Activated CD8-positive, alpha-beta T cell treated with anti-CD3 and anti-CD28 coated beads, Interleukin-2, amount 10 ng/mL, durations not matched to agents 7 days and 5 days (primary cell): ENCODE measurements around the gene MT3. TPM values are rescaled to one million over a fixed set of nuclear protein-coding genes. Genes with fewer than 3 reads are reported as not detected.
A peak's percentile ranks its signal among the peaks of the same experiment; 100 is the strongest.

ENCODE experiments used
- ATAC-seq: fragments of 150-1000 bp; cut with Tn5 transposase; one replicate; pipeline ENCODE4 v1.10.0; 2021; ENCODE audit warnings: moderate library complexity
- CTCF ChIA-PET: fragments of 350-600 bp; sonication (Branson Sonifier 250); formaldehyde crosslinking; loops from one replicate; lab custom pipeline; 2021; ENCODE audit warnings: antibody characterized with exemption; lab: Charles Lee
- POLR2A ChIA-PET: fragments of 350-600 bp; sonication (Branson Sonifier 250); formaldehyde crosslinking; loops from one replicate; lab custom pipeline; 2021; ENCODE audit warnings: antibody characterized with exemption; lab: Charles Lee
- DNase-seq: peaks from one replicate; pipeline ENCODE4 v3.0.0-alpha.2; 2020
- H3K27ac Mint-ChIP-seq: one replicate; pipeline ENCODE4 v1.8.0; 2021; ENCODE audit warnings: mild to moderate bottlenecking, mixed read lengths
- H3K27me3 Mint-ChIP-seq: one replicate; pipeline ENCODE4 v1.8.0; 2021; ENCODE audit warnings: low read depth, mixed read lengths
- H3K36me3 Mint-ChIP-seq: one replicate; pipeline ENCODE4 v1.8.0; 2021; ENCODE audit warnings: low read depth, mixed read lengths
- H3K4me1 Mint-ChIP-seq: one replicate; pipeline ENCODE4 v1.8.0; 2021; ENCODE audit warnings: low read depth, mixed read lengths
- H3K4me3 Mint-ChIP-seq: one replicate; pipeline ENCODE4 v1.8.0; 2021; ENCODE audit warnings: mild to moderate bottlenecking, mixed read lengths
- H3K9me3 Mint-ChIP-seq: one replicate; pipeline ENCODE4 v1.8.0; 2022; ENCODE audit warnings: mixed read lengths; ENCODE audit not compliant: insufficient read depth
- total RNA-seq, 2 experiments: library from RNA; stranded (reverse); gene quantifications; one replicate each; pipeline ENCODE4 v1.2.3, GENCODE V29; 2021

MT3 gene
- 1 to 10 TPM; 6.2 to 7.5 TPM for total RNA-seq

DNA sequence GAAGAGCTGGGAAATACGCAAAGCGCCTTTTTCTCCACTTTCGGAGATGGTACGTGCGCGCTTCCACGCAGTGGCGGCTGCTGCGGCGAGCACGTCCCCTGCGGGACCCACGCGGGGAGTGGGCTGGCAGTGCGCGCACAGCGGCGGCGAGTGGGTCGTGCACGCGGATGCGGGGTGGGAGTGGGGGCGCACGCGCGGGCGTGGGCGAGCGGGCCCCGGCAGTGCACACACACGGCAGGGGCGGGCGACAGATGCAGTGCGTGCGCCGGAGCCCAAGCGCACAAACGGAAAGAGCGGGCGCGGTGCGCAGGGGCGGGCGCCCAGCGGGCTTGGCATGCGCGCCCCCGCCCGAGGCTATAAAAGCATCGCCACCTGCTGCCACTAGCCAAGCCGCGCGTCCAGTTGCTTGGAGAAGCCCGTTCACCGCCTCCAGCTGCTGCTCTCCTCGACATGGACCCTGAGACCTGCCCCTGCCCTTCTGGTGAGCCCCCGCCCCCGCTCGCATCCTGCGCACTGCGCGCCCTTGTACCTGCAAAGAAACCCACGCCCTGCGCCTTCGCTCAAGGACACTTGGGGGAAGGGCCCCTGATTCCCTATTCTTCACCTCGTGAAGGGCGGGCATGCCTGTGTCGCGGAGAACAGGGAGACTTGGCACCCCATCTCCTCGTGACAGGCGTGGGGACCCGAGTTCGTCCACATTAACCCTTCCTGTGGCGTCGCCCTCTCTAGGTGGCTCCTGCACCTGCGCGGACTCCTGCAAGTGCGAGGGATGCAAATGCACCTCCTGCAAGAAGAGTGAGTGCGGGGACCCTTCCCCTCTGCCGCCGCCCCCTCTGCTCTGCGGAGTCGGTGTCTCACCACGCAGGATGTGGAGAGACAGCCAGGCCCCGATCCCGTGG lies at the start of gene MT3:
MT3 (plus strand) TSS at position 388 of the 899 bp plus-strand sequence; CDS start at position 451, 63 bp downstream.
- peaks cover 4% of the 10 kb centered on the region for H3K9me3 Mint-ChIP-seq
- peak; percentile 85 for ATAC-seq
- peaks cover 19% of the 10 kb centered on the region for H3K4me1 Mint-ChIP-seq
- ChIA-PET POLR2A (no interaction called here), CTCF (interaction anchor here (4.2 kb wide), 1 partner anchor 13 kb away, joined by 23 read pairs; no protein-coding TSS in a partner anchor)
- peak within 1 kb of the TSS; percentile 21 for H3K27ac Mint-ChIP-seq
- no peaks in the 10 kb centered on the region for H3K36me3 Mint-ChIP-seq
- peaks cover 48% of the 10 kb centered on the region for H3K27me3 Mint-ChIP-seq
- H3K4me3 Mint-ChIP-seq, result peak within 1 kb of the TSS; percentile 79
- peak; percentile 39 for DNase-seq

DNA sequence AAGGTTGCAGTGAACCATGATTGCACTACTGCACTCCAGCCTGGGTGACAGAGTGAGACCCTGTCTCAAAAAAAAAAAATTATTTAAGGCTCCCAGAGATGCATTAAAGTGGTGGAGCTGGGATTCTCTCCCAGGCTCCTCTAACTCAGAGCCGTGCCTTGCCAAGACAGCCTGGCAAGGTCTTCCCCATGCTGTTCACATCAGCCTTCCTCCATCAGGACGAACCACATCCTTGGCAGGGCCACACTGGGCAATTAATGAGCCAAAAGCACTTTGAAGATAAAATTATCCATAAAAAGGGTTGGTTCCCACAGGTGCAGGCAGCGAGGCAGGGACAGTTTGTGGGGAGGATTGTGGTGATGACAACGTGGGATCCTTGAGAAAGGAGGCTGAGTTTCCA lies 49.7 kb upstream of the MT3 start:
- no peaks in the 10 kb centered on the region for H3K9me3 Mint-ChIP-seq
- no peaks in the 10 kb centered on the region for H3K36me3 Mint-ChIP-seq
- H3K27me3 Mint-ChIP-seq, result peaks cover 23% of the 10 kb centered on the region
- ChIA-PET POLR2A (interaction anchor here (1.0 kb wide), 1 partner anchor 37 kb away, joined by 3 read pairs; no protein-coding TSS in a partner anchor), CTCF (no interaction called here)
- ATAC-seq (no peak), DNase-seq (no peak)
- H3K4me3 Mint-ChIP-seq, result no peak overlapping the region
- no peaks in the 10 kb centered on the region for H3K4me1 Mint-ChIP-seq
- no peak overlapping the region for H3K27ac Mint-ChIP-seq

DNA sequence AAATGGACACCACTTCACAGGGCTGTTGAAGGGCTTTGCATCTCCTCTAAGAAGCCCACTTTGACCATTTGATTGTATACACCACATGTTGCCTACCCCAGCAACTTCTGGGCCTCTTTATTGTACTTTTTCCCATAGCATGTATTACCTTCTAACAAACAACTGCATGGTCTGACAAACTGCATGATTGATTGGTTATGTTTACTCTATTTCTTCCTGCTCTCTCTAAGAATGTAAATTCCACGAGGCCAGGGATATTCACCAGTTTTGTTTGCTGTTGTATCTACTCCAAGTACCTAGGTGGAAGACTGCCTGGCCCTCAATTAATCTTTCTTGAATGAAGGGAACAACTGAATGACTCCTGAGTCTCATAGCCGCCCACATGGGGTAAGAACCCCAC lies 47.3 kb upstream of the MT3 start:
- DNase-seq, result no peak
- ATAC-seq, result no peak
- H3K36me3 Mint-ChIP-seq, result no peaks in the 10 kb centered on the region
- H3K27ac Mint-ChIP-seq, result no peak overlapping the region
- H3K27me3 Mint-ChIP-seq, result peaks cover 11% of the 10 kb centered on the region
- H3K4me1 Mint-ChIP-seq, result no peaks in the 10 kb centered on the region
- H3K9me3 Mint-ChIP-seq, result no peaks in the 10 kb centered on the region
- CTCF ChIA-PET, result no interaction called here
- POLR2A ChIA-PET, result no interaction called here
- no peak overlapping the region for H3K4me3 Mint-ChIP-seq

GRCh38 chr16:56547120-56547948 lies 42.0 kb upstream of the MT3 start:
- Mint-ChIP-seq H3K27ac (peak overlapping the region; percentile 37), H3K27me3 (peaks cover 6% of the 10 kb centered on the region), H3K9me3 (no peaks in the 10 kb centered on the region), H3K36me3 (no peaks in the 10 kb centered on the region), H3K4me1 (peaks cover 13% of the 10 kb centered on the region), H3K4me3 (no peak overlapping the region)
- ATAC-seq, result no peak
- POLR2A ChIA-PET, result interaction anchor here (1.6 kb wide), 1 partner anchor 385 kb away, joined by 3 read pairs; no protein-coding TSS in a partner anchor
- CTCF ChIA-PET, result interaction anchor here (0.7 to 2.5 kb wide), 4 partner anchors 13 to 96 kb away, joined by 3 to 10 read pairs (median 6); no protein-coding TSS in a partner anchor
- no peak for DNase-seq

- Mint-ChIP-seq H3K4me3 (no peak overlapping the region), H3K36me3 (no peaks in the 10 kb centered on the region), H3K27ac (no peak overlapping the region), H3K4me1 (peaks cover 13% of the 10 kb centered on the region), H3K27me3 (peaks cover 6% of the 10 kb centered on the region), H3K9me3 (no peaks in the 10 kb centered on the region)
- ChIA-PET CTCF (interaction anchor here (1.6 to 2.5 kb wide), 2 partner anchors 13 to 18 kb away, joined by 6 to 10 read pairs; no protein-coding TSS in a partner anchor), POLR2A (no interaction called here)
- no peak for DNase-seq
- ATAC-seq, result no peak
These were observed 41.3 kb upstream of the MT3 start for GRCh38 chr16:56547949-56548567.

GRCh38 chr16:56549161-56549560 lies 40.2 kb upstream of the MT3 start:
- no peak overlapping the region for H3K4me3 Mint-ChIP-seq
- peaks cover 8% of the 10 kb centered on the region for H3K27me3 Mint-ChIP-seq
- no peak overlapping the region for H3K27ac Mint-ChIP-seq
- CTCF ChIA-PET, result interaction anchor here (1.5 to 1.6 kb wide), 2 partner anchors 27 to 35 kb away, joined by 4 to 5 read pairs; no protein-coding TSS in a partner anchor
- peaks cover 13% of the 10 kb centered on the region for H3K4me1 Mint-ChIP-seq
- ATAC-seq (no peak), DNase-seq (no peak)
- POLR2A ChIA-PET, result no interaction called here
- H3K9me3 Mint-ChIP-seq, result no peaks in the 10 kb centered on the region
- H3K36me3 Mint-ChIP-seq, result no peaks in the 10 kb centered on the region

- Mint-ChIP-seq H3K27me3 (peaks cover 8% of the 10 kb centered on the region), H3K36me3 (no peaks in the 10 kb centered on the region), H3K4me3 (no peak overlapping the region), H3K9me3 (no peaks in the 10 kb centered on the region), H3K27ac (no peak overlapping the region), H3K4me1 (peaks cover 13% of the 10 kb centered on the region)
- DNase-seq (no peak), ATAC-seq (no peak)
- ChIA-PET POLR2A (no interaction called here), CTCF (interaction anchor here (1.5 to 1.6 kb wide), 2 partner anchors 26 to 36 kb away, joined by 4 to 5 read pairs; no protein-coding TSS in a partner anchor)
These were observed 39.5 kb upstream of the MT3 start for GRCh38 chr16:56549744-56550385.

- Mint-ChIP-seq H3K27me3 (peaks cover 11% of the 10 kb centered on the region), H3K36me3 (no peaks in the 10 kb centered on the region), H3K4me1 (peaks cover 13% of the 10 kb centered on the region), H3K4me3 (no peak overlapping the region), H3K9me3 (no peaks in the 10 kb centered on the region), H3K27ac (no peak overlapping the region)
- ChIA-PET POLR2A (no interaction called here), CTCF (interaction anchor here (1.4 kb wide), 1 partner anchor 150 kb away, joined by 5 read pairs; no protein-coding TSS in a partner anchor)
- ATAC-seq, result no peak
- no peak for DNase-seq
These were observed 37.3 kb upstream of the MT3 start for GRCh38 chr16:56551796-56552738.

- no peak overlapping the region for H3K4me3 Mint-ChIP-seq
- ATAC-seq (no peak), DNase-seq (no peak)
- H3K36me3 Mint-ChIP-seq, result no peaks in the 10 kb centered on the region
- CTCF ChIA-PET, result no interaction called here
- H3K27ac Mint-ChIP-seq, result no peak overlapping the region
- H3K27me3 Mint-ChIP-seq, result peaks cover 16% of the 10 kb centered on the region
- H3K4me1 Mint-ChIP-seq, result no peaks in the 10 kb centered on the region
- H3K9me3 Mint-ChIP-seq, result no peaks in the 10 kb centered on the region
- POLR2A ChIA-PET, result no interaction called here
These were observed 34.9 kb upstream of the MT3 start for GRCh38 chr16:56554441-56554840.

DNA sequence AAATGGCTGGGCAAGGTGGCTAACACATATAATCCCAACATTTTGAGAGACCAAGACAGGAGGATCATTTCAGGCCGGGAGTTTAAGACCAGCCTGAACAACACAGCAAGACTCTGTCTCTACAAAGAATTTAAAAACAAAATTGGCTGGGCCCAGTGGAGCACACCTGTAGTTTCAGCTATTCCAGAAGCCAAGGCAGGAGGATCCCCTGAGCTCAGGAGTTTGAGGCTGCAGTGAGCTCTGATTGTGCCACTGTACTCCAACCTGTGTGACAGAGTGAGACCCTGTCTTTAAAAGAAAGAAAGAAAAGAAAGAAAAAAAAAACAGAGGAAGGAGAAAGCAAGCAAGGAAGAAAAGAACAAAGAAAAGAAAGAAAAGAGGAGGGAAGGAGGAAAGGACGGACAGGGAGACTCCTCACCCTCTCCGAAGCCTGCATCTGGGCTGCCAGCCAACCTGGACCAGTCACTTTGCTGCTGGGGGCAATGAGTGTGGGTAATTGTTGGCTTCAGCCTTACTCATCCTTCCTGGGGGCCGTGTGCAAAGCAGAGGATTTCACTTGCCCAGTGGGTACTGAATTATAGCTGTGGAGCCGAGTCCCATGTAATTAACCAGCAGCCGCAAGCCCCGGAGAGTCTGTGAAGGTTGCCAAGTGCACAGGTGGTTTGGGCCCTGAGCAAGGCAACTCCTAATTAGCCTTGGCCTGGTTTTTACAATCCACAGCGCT lies 31.1 kb upstream of the MT3 start:
- H3K9me3 Mint-ChIP-seq, result no peaks in the 10 kb centered on the region
- H3K27me3 Mint-ChIP-seq, result peaks cover 24% of the 10 kb centered on the region
- ATAC-seq (no peak), DNase-seq (no peak)
- H3K4me3 Mint-ChIP-seq, result no peak overlapping the region
- no peaks in the 10 kb centered on the region for H3K36me3 Mint-ChIP-seq
- no peaks in the 10 kb centered on the region for H3K4me1 Mint-ChIP-seq
- ChIA-PET CTCF (no interaction called here), POLR2A (no interaction called here)
- no peak overlapping the region for H3K27ac Mint-ChIP-seq
